GM12891 (cell line): Measurements from ENCODE around the gene REEP5.

Experiments
- POLR2A ChIP-seq: IDR thresholded peaks from 2 replicates; pipeline ENCODE4 v1.6.1; 2011; ENCODE audit warnings: low read depth, low read length, control low read depth
- POLR2AphosphoS5 ChIP-seq: IDR thresholded peaks from 2 replicates; pipeline ENCODE4 v1.6.1; 2011; ENCODE audit warnings: low read depth, low read length, control low read depth
- TAF1 ChIP-seq: IDR thresholded peaks from 2 replicates; pipeline ENCODE4 v1.6.1; 2011; ENCODE audit warnings: low read depth, low read length, control low read depth

DNA sequence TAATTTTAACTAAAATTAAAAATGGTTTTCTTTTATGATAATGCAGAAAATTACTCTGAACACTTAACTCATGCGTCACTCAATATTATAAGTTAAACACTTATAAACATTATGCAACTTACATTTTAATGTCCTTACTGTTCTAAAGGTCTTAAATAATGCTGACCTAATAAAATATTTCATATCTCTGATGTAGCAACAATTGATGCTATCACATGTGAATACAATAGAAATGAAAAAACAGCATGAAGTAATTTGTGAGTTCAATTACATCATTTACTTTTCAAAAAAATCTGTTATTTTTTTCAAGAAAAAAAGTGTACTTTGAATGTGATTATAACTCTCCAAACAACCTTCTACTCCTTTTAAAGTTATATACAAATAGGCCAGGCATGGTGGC, 26.4 kb upstream of the REEP5 start:
- TF ChIP-seq POLR2AphosphoS5 (no peak), POLR2A (no peak), TAF1 (no peak)
